Erythroblast (primary cell): ENCODE data around the gene NUDT14.

Experiments used
- DNase-seq, 2 experiments: peaks; one replicate each; lab custom pipeline; 2025; lab: John Stamatoyannopoulos, UW
- GATA1 ChIP-seq: IDR thresholded peaks from 2 replicates; pipeline ENCODE4 v1.6.1; 2011; ENCODE audit warnings: low read depth, mild to moderate bottlenecking, control low read depth, low read length, moderate library complexity
- POLR2A ChIP-seq: IDR thresholded peaks from 2 replicates; pipeline ENCODE4 v1.6.1; 2011; ENCODE audit warnings: mild to moderate bottlenecking, low read length

NUDT14 gene

GRCh38 chr14:105168496-105168978 lies 12.6 kb downstream of the NUDT14 start, which contains the start of gene JAG2:
Gene JAG2, minus strand, starts transcription at chr14:105168776. Its CDS starts 356 bp downstream, at chr14:105168420.
- DNase-seq = peak; percentile 40 to 41
- no peak for TF ChIP-seq POLR2A
- TF ChIP-seq GATA1 = no peak

DNA sequence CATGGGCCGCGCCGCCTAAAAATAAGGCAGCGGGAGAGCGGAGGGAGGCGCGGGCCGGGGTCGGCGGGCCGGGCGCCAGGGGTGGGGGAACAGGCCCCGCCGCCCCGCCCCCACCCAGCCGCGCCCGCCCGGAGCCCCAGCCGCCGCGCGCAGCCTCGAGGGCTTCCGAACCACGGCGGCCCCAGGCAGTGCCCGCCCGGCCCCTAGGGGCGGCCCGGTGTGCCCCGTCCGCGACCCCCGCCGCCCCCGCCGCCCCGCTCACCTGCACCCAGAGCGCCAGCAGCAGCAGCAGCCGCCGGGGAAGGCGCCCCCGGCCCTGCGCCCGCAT lies 13.1 kb downstream of the NUDT14 start:
- no peak for DNase-seq
- TF ChIP-seq POLR2A (no peak), GATA1 (no peak)

- no peak for DNase-seq
- no peak for TF ChIP-seq GATA1
- TF ChIP-seq POLR2A = no peak
Measured at GRCh38 chr14:105167303-105168092, 13.6 kb downstream of the NUDT14 start.

GRCh38 chr14:105166571-105167302 lies 14.4 kb downstream of the NUDT14 start:
- DNase-seq = no peak
- TF ChIP-seq GATA1 = no peak
- TF ChIP-seq POLR2A = no peak

GRCh38 chr14:105165761-105166485 lies 15.2 kb downstream of the NUDT14 start:
- DNase-seq = no peak

GRCh38 chr14:105165134-105165704 lies 15.9 kb downstream of the NUDT14 start:
- no peak for TF ChIP-seq GATA1
- no peak for TF ChIP-seq POLR2A
- no peak for DNase-seq

More at GRCh38 chr14:105165761-105166485, 15.2 kb downstream of the NUDT14 start:
- TF ChIP-seq GATA1 = no peak
- no peak for TF ChIP-seq POLR2A

DNA sequence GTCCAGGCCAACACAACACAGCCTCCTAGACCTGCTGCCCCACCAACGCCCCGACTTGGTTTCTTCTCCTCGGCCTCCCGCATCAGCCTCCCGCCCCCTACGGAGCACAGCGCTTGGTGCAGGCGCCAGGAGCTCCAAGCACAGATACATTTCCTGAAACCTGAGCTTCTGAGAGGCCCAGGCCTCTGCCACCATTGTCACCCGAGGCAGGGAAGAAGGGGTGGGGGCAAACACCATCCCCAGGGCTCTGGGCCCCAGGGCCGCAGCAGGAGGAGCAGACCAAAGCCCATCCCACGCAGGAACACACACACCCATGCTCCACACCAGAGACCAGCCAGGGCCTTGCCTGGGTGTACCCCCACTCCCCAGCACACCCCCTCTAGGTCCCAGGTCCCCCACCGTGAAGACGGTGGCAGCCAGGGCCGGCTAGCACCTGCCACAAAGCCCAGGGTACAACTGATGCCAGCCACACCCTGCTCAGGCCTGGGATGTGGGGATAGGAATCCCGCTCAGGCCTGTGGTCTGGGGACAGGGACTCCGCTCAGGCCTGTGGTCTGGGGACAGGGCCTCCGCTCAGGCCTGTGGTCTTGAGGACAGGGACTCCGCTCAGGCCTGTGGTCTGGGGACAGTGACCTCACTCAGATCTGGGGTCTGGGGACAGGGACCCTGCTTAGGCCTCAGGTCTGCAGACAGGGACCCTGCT lies 17.9 kb downstream of the NUDT14 start:
- DNase-seq = no peak
- TF ChIP-seq GATA1 (no peak), POLR2A (no peak)

DNA sequence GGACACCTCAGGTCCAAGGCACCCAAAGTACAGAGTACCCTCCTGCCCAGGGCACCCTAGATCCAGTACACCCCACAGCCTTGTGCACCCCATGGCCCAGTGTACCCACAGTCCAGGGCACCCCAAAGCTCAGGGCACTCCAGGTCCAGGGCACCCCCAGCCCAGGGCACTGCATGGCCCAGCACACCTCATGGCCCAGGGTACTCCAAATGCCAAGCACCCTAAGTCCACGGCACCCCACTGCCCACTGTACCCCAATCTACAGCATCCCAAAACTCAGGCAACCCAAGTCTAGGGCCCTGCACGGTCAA lies 18.5 kb downstream of the NUDT14 start:
- no peak for DNase-seq
- TF ChIP-seq GATA1 (no peak), POLR2A (no peak)

- no peak for TF ChIP-seq POLR2A
- TF ChIP-seq GATA1 = no peak
- peak; percentile 14 to 26 for DNase-seq
Measured at GRCh38 chr14:105161964-105162668, 19.0 kb downstream of the NUDT14 start.

GRCh38 chr14:105161309-105161708 lies 19.8 kb downstream of the NUDT14 start:
- no peak for DNase-seq
- TF ChIP-seq POLR2A (no peak), GATA1 (no peak)

GRCh38 chr14:105160776-105161175 lies 20.3 kb downstream of the NUDT14 start:
- DNase-seq = no peak
- TF ChIP-seq GATA1 (no peak), POLR2A (no peak)

DNA sequence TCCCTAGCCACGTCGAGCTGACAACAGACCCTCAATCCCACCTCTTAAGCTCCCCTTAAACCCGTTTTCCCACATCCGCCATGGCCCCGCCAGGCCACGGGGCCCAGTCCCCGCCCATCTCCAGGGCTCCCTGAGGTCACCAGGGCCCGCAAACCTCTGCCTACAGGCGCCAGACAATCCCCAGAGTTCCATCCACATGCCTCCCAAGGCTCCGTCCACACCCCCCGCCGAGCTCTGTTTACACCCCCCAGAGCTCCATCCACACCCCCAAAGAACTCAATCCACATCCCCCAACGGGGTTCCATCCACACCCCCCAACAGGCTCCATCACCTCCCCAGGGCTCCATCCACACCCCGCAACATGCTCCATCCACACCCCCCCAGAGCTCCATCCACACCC lies 21.8 kb downstream of the NUDT14 start:
- no peak for TF ChIP-seq GATA1
- no peak for DNase-seq
